Eye (tissue), 1 donor: ENCODE measurements around the gene PAPOLA.
A peak's percentile ranks its signal among the peaks of the same experiment; 100 is the strongest.
"Not testable (repeated sequence)": the region's sequence is repeated elsewhere in the genome, so short reads cannot be mapped to it uniquely, and the experiment has no call there.

ENCODE experiments used
- DNase-seq: peaks from one replicate; pipeline ENCODE4 v3.0.0-alpha.2; 2015

PAPOLA gene

GRCh38 chr14:96503306-96503679 lies 1.1 kb downstream of the PAPOLA start:
- no peak for DNase-seq

GRCh38 chr14:96504353-96504752 lies 2.2 kb downstream of the PAPOLA start:
- not testable (repeated sequence) for DNase-seq

DNA sequence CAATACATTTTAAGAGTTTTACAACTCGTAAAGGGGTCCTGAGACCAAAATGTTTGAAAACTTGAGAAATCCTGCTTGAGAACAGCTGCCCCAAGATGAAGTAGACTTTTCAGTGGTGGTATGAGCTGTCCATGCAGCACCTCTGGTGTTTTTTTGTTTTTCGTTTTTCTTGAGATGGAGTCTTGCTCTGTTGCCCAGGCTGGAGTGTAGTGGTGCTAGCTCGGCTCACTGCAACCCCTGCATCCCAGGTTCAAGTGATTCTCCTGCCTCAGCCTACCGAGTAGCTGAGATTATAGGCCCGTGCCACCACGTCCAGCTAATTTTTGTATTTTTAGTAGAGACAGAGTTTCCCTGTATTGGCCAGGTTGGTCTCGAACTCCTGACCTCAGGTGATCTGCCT lies 5.5 kb downstream of the PAPOLA start:
- DNase-seq: no peak

- no peak for DNase-seq
Observed at GRCh38 chr14:96508900-96509299, 6.7 kb downstream of the PAPOLA start.

- DNase-seq: no peak
Observed at GRCh38 chr14:96509457-96510090, 7.4 kb downstream of the PAPOLA start.

DNA sequence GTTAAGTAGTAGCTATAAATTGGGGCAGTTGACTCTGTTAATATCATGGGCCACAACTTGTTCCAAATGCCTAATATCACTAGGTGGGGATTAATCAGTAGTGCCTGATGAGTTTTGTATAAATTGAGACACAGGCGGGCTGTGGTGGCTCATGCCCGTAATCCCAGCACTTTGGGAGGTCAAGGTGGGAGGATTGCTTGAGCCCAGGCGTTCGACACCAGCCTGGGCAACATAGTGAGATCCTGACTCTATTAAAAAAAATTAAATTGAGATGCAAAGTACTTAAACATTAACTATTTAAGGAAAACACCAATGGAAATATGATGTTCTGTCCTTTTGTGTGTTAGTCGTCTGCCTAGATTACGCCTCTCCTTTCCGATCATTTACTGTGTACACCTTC lies 9.0 kb downstream of the PAPOLA start:
- DNase-seq: no peak

GRCh38 chr14:96511667-96512066 lies 9.5 kb downstream of the PAPOLA start:
- DNase-seq: no peak

GRCh38 chr14:96512122-96512521 lies 9.9 kb downstream of the PAPOLA start:
- DNase-seq: no peak

- no peak for DNase-seq
Observed at GRCh38 chr14:96512602-96513397, 10.6 kb downstream of the PAPOLA start.

DNA sequence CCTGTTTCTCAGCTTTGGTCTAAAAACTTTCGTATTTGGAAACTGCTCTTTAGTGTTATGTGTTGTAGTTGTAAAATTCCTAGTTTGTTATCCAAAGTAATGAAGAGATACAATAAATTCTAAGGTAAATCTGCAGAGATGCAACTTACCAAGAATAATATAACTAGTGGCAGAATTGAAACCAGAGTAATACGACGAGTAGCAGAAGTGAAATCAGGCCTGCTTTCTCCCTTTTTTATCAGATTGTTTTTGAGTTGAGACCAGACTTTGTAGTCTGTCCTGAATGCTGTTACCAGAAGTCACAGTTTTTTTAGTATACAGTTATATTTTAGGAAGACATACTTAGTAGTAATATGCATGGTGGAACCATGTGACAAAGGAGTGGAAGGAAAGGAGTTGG lies 12.5 kb downstream of the PAPOLA start:
- DNase-seq: no peak

- no peak for DNase-seq
Observed at GRCh38 chr14:96515731-96516130, 13.5 kb downstream of the PAPOLA start.

DNA sequence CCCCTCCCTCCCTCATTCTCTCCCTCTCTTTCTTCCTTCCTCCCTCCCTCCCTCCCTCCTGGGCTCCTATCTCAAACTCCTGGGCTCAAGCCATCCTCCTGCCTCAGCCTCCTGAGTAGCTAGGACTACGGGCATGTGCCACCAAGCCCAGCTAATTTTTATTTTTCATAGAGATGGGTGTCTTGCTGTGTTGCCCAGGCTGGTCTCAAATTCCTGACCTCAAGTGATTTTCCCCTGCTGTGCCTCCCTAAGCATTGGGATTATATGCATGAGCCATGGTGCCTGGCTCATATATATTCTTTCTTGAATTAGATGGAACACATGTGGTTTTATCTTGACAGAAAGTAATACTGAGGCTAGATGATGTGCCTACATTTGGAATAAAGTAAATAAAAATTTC lies 14.2 kb downstream of the PAPOLA start:
- DNase-seq: no peak

- no peak for DNase-seq
Observed at GRCh38 chr14:96519970-96520369, 17.8 kb downstream of the PAPOLA start.

- DNase-seq: no peak
Observed at GRCh38 chr14:96525452-96525851, 23.3 kb downstream of the PAPOLA start.

GRCh38 chr14:96532632-96533031 lies 30.4 kb downstream of the PAPOLA start:
- DNase-seq: no peak

GRCh38 chr14:96536807-96537206 lies 34.6 kb downstream of the PAPOLA start:
- DNase-seq: no peak

- DNase-seq: no peak
Observed at GRCh38 chr14:96538097-96538989, 36.2 kb downstream of the PAPOLA start.

DNA sequence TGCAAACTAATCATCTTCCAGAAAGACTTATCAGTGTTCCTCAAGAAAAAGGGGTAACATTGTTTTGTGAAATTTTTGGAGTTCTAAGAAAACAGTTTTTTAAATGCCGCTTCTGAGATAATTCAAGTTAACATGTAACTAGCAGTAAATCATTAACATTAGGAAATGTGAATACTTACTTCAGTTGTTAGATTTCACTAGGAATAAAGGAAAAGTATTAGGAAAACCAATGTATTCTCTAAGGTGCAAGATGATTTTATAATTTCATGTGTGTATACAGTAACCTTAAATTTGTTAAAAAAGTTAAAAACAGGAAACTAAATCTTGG lies 36.8 kb downstream of the PAPOLA start:
- no peak for DNase-seq

GRCh38 chr14:96554315-96554910 lies 52.2 kb downstream of the PAPOLA start:
- no peak for DNase-seq

DNA sequence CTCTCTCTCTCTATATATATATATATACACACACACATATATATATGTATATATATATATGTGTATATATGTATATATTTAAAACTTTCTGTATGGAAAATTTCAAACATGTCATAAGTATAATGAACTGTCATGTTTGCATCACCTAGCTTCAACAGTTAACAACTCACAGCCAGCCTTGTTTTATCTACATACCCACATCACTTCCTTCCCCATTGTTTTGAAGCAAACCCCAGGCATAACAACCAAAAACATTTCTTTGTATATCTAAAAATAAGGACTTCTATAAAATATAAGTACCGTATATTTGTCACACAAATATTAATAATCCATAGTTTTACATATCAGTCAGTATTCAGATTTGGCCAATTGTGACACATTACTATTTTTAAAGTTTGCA lies 57.4 kb downstream of the PAPOLA start:
- no peak for DNase-seq

DNA sequence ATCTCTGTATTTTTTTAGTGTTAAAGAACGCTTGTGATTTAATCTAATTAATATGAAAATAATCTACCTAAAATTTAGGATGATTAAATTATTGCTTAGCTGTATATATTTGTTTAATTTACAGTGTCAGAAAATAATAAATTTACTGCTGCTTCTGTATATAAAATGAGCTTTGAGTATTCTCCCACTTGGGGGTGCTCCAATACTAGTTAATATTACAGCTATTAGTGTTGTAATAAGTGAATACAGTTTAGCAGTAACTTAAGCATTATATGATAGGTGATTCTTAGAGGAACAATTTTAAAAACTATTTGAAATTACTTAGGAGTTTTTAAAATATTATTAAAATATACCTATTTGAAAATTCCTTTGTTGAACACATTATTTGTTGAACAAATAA lies 62.2 kb downstream of the PAPOLA start:
- DNase-seq: no peak

DNA sequence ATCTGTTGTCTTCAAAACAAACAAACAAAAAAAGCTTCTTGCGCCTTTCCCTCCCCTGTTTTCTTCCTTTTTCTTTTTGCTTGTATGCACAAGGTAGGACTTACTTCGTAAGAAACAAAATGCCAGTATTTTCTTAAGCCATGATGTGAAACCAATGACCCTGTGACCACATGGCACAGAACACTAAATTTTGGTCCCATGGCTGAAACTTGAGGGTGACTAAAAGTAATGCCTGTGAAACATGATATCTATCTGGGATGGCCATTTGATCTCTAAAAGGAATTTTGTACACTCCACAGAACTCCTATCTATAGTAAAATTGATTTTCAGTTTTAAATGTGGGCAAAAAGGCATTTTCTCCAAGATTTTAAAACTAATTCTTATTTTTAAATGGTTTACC lies 63.6 kb downstream of the PAPOLA start:
- DNase-seq: no peak

GRCh38 chr14:96567289-96567899 lies 65.2 kb downstream of the PAPOLA start:
- peak; percentile 74 for DNase-seq
